Activated naive CD4-positive, alpha-beta T cell treated with Interleukin-2 at 50 U/mL for 16 hours (primary cell): ENCODE data around the gene TTLL11.

Experiments
- DNase-seq: peaks from one replicate; pipeline ENCODE4 v3.0.0-alpha.2; 2020

The TTLL11 gene

GRCh38 chr9:122092611-122093506, at the start of gene TTLL11:
TTLL11 (minus strand) TSS chr9:122093308; CDS start chr9:122093148, 160 bp downstream.
- DNase-seq, result peak; percentile 97

DNA sequence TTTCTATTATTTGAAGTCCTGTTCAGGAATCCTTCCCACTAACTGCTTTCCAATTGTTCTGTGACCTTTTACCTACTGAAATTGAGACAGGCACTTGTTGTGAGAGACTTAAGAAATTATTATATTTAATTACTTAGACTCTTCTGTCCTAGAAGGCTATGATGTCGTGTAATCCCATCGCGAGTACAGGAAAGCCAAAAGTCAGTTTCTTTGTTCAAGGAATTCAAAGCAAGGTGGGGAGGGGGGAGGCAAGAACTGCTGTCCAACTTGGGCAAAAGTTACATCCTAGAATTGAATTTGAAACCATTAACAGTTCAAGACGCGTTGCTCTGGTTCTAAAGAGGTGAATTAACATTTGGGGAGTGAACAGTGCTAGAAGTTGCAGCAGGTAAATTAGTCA, 48.6 kb upstream of the TTLL11 start:
- no peak for DNase-seq

- no peak for DNase-seq
Measured at GRCh38 chr9:122140368-122141193, 47.5 kb upstream of the TTLL11 start.

- no peak for DNase-seq
Measured at GRCh38 chr9:122138560-122139268, 45.6 kb upstream of the TTLL11 start.

DNA sequence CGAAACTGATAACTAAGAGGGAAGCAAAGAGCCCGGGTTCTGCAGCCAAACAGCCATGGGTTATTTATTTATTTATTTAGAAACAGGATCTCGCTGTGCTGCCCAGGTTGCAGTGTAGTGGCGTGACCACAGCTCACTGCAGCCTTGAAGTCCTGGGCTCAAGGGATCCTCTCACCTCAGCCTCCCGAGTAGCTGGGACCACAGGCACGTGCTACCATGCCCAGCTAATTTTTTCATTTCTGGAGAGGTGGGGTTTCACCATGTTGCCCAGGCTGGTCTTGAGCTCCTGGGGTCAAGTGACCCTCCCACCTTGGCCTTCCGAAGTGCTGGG, 42.4 kb upstream of the TTLL11 start:
- no peak for DNase-seq

GRCh38 chr9:122134822-122135528, 41.9 kb upstream of the TTLL11 start:
- DNase-seq, result no peak

DNA sequence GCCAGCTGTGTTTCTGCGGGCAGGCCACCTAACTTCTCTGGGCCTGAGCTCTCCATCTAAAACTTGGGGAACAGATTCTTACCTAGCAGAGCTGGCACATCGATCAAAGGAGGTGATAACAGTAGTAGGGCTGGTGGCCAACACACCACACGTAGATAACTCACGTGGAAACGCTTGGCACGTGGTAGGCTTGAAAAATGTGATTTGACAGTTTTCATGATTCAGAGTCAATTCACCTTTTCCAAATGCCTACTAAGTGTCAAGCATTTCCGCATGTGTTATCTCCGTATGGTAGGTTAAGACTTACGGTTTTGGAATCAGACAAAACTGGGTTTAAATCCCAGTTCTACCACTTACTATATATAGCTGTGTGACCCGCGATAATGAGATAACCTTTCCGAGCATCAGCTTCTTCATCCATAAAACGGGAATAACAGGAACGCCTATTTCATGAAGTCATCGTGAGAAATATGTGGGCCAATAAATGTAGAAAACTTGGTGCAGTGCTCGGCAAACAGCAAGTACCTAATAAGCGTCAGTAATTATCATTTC, 41.0 kb upstream of the TTLL11 start:
- no peak for DNase-seq

DNA sequence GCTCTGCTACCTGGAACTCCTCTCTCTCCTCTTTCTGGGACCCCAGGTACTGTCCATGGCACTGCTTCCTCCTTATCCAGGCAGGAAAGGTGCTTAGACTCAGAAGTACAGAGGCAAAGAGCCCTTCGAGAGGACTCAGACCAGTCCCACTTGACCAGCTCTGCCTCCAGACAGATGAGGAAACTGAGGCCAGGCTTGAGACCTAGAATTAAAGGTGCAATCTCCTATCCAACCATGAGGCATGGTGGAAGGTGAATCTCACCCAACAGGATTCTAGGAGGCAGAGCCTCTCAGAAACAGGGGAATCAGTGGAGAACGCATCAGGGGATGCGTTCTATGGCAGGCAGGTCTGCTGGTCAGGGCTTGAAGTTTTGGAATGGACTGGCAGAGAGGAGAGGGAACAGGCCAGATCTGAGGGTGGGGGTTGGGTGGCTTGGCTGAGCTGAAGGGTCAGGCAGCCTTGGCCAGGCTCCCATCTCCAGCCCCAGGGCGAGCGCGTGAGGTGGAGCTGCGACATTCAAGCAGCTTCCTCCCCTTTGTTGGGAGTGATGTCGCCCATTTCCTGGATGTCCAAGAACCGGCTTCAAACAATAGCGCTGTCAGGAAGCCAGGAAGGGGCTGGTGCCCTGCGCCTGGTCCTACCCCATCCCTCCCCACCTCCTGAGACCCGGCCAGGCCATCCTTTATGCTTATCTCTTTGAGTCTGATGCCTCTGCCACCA, 40.3 kb upstream of the TTLL11 start:
- DNase-seq, result no peak

DNA sequence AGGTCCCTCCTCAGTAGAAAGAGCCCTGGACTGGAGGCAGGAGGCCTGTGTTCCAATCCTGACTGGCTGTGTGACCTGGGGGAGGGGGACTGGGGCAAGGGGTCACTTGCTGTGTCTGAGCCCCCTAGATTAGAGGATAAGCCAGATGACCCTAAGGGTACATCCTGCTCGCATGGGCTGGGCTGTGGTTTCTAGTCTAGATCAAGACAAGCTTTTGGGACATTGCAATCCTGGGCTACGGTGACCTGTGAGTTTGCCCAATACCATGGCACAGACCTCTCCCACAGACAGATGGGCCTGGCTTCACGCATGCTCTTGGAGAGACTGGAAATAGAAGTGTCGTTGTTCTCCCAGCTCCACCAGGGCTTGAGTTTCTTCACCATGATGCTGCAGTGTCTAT, 39.4 kb upstream of the TTLL11 start:
- DNase-seq, result no peak

DNA sequence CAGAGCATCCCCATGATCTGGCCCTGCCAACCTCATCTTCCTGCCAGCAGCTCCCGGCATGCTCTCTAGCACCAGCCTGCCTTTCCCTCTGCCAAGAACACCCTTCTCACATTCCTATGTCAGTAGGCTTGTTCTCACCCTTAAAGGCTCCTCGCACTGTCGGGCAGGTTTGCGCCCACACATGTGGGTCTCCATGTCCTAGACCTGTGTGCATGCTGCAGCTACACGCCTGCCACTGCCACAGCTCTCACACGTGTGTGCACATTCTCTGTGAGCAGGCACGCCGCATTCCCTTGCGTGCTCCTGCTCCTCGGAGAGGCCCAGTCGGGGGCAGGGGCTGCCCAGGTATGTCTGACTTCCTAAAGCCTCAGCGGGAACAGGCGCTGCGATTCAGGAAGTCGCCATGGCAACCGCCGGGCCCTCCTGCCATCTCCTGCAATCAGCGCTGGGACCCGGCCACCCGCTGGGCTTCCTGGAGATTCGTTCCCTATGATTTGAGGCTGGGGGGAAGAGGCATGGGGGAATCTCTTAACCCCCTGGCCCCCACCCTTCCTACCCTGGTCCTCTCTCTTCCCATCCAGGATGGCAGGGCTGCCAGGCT, 38.4 kb upstream of the TTLL11 start:
- no peak for DNase-seq

DNA sequence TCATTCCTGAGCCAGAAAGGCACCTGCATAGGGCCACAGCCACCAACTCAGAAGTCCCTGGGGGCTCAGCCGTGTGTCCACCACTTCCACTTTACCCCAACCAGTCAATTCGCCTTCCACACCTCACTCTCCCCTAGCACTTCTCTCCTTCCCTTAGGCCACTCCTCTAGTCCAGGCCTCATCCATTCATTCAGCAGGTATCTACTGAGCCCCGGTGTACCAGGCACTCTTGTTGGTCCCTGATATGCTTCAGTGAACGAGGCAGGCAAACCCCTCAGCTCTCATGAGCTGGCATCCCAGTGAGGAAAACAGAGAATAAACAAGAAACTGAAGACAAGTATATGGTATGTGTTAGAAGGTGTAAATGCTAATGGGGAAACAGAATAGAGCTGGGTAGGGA, 37.7 kb upstream of the TTLL11 start:
- no peak for DNase-seq

DNA sequence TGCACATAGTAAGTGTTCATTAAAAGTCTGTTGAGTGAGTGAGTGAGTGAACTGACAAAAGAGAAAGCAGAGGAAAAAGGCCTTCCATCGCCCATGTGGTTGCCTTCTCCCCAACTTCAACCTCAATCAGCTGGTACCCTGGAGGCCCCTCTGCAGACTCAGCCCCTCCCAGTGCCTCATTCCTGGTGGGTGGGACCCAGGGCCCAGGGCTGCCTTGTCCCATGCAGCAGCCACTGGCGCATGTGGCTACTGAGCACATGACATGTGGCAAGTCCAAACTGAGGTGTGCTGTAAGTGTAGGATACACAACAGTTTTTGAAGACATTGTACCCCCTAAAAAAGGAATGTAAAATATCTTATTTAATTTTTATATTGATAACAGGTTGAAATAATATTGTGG, 36.9 kb upstream of the TTLL11 start:
- no peak for DNase-seq

DNA sequence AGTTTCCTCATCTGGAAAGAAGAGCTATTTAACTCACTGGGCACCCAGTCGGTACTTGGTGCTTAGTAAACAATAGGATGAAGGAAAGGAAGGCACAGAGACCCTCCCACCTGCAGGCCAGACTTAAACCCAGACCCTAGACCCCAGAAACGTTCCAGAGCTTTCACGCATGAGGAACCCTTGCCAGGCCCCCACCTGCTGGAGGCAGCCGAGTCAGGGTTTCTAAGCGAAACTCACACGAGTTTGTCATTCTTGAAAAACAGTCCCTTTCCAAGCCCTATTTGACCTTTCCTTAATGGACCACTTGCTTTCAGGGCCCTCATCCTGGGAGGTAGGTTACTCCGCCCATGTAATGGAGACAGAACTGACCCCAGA, 35.8 kb upstream of the TTLL11 start:
- no peak for DNase-seq

GRCh38 chr9:122128007-122128968, 35.2 kb upstream of the TTLL11 start:
- no peak for DNase-seq

- peak; percentile 18 for DNase-seq
Measured at GRCh38 chr9:122127396-122127798, 34.3 kb upstream of the TTLL11 start.

DNA sequence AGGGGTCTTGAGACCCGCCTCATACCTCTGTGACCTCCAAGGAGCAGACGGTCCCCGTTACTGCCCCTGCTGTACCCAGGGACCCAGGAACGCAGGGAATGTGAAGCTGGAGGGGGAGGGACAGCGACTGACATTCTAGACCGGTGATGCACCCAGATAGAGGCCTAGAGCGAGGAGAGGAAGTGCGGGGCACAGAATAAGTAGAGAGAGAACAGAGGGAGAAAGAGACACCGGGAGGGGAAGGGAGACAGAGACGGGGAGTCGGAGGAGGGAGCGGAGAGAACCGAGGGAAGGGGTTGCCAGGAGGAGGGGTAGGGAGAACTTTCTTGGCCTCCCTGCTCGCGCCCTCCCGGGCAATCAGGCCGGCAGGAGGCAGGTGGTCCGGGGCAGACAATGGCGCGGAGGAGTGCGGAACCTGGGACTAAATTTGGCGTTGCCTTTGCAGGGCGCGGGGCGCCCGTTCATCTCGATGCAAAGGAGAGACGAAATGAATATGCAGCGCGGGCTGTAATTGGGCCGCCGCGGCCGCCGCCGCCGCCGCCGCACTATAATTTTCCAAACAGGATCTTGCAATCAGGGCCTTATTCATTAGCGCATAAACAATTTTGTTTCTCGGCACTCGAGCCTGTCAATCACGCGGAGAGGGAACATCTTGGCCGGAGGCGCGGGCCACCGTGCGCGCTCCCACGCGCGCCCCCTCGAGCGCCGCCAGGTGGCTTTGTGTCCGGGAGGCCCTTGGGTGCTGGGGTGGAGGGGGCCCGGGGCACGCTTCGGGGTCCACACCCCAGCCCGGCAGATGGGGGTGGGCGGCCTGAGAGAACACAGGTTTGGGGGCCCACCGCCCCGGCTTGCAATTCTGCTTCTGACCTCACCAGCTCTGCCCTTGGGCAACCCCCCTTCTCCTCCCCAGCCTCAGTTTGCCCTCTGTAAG, 33.5 kb upstream of the TTLL11 start:
- no peak for DNase-seq

GRCh38 chr9:122125509-122126330, 32.6 kb upstream of the TTLL11 start:
- no peak for DNase-seq

GRCh38 chr9:122125158-122125508, 32.0 kb upstream of the TTLL11 start:
- peak; percentile 82 for DNase-seq
